Ascending aorta (tissue), 2 donors: ENCODE measurements around the gene LCP2. TPM values are rescaled to one million over a fixed set of nuclear protein-coding genes. Genes with fewer than 3 reads are reported as not detected.
A peak's percentile ranks its signal among the peaks of the same experiment; 100 is the strongest.

Experiments used
- DNase-seq, 2 donors: peaks; one replicate each; pipeline ENCODE4 v3.0.0-alpha.2; 2019; ENCODE audit warnings: low spot score in 2 of 2
- H3K27ac ChIP-seq, 2 donors: fragments of 200-600 bp; sonication (generic); one replicate each; pipeline ENCODE4 v1.5.1; 2016 to 2017; ENCODE audit warnings: mild to moderate bottlenecking in 1 of 2
- H3K27me3 ChIP-seq: fragments of 200-600 bp; sonication (generic); one replicate; pipeline ENCODE4 v1.5.1; 2017
- H3K36me3 ChIP-seq, 2 donors: fragments of 200-600 bp; sonication (generic); one replicate each; pipeline ENCODE4 v1.5.1; 2016
- H3K4me1 ChIP-seq, 2 donors: fragments of 200-600 bp; sonication (generic); one replicate each; pipeline ENCODE4 v1.5.1; 2016 to 2017; ENCODE audit warnings: mild to moderate bottlenecking in 1 of 2
- H3K4me3 ChIP-seq, 2 donors: fragments of 200-600 bp; sonication (generic); one replicate each; pipeline ENCODE4 v1.5.1; 2016 to 2017; ENCODE audit warnings: mild to moderate bottlenecking in 1 of 2
- H3K9me3 ChIP-seq, 2 donors: fragments of 200-600 bp; sonication (generic); one replicate each; pipeline ENCODE4 v1.5.1; 2016
- intact Hi-C: fragments of 100-400 bp; cut with DNase I; formaldehyde crosslinking; loops from one replicate; pipeline ENCODE4 v1.15.1; 2023
- total RNA-seq: library from RNA; depleted of rRNA; stranded (reverse); fragments of >200 nt; gene quantifications from one replicate; pipeline ENCODE4 v1.1.0, GENCODE V29; 2016
- TF ChIP-seq, protein P1 (sequence below), 3 experiments: fragments of 200-600 bp in 2 of 3; fragments of 450-650 bp in 1 of 3; sonication (generic) in 2 of 3; IDR thresholded peaks; one replicate each; pipeline ENCODE4 v1.5.1; 2016 to 2019; ENCODE audit warnings: antibody characterized with exemption in 3 of 3, mild to moderate bottlenecking in 1 of 3, moderate library complexity in 1 of 3

Gene LCP2
- 9.3 TPM for total RNA-seq

DNA sequence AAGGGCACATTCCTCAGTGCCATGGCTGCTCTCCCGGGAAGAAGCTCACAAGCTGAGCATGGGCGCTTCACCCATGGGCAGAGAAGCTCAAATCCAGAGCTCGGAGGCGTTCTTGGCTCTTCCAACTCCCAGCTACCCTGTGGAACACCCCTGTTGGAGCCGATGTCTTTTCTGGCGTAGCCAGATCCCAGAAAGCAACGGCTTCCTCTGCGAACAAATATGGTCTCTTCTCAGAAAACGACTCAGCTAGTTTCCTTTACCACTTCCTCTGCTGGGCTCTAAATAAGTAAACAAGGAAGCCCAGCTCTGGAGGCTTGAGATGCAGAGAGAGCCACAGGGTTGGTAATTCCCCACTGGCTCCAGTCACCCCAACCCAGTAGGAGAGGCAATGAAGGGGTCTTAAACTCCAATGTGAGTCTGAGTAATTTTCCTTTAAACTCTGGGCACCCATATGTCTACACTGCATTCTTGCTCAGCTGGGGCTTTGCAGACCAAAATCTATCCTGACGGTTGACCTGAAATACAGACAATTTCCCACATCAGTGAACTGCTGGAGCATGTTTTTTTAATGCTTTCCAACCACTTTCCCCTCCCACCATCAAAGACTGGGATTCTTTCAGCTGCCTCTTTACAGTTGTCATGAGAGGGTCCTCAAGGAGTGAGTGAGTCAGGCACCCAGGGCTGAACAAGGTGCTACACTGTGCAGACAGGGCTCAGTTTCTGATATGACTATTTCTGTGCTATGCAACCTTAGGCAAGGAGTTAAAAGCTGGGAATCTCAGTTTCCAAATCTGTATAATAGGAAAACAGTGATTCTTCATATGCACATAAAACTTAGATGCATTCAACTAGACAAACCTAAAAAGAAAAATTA, at the start of gene LCP2:
LCP2 (minus strand) TSS at position 189 of the 874 bp plus-strand sequence; CDS start at position 23, 166 bp downstream.
- intact Hi-C loops: no loop called here
- H3K4me3 ChIP-seq: peak within 1 kb of the TSS; percentile 25 to 56
- peak within 1 kb of the TSS in 1 of 2 donors; percentile 65 for H3K27ac ChIP-seq
- H3K9me3 ChIP-seq: no peaks in the 10 kb centered on the region
- no peaks in the 10 kb centered on the region for H3K36me3 ChIP-seq
- TF ChIP-seq, protein P1, sequence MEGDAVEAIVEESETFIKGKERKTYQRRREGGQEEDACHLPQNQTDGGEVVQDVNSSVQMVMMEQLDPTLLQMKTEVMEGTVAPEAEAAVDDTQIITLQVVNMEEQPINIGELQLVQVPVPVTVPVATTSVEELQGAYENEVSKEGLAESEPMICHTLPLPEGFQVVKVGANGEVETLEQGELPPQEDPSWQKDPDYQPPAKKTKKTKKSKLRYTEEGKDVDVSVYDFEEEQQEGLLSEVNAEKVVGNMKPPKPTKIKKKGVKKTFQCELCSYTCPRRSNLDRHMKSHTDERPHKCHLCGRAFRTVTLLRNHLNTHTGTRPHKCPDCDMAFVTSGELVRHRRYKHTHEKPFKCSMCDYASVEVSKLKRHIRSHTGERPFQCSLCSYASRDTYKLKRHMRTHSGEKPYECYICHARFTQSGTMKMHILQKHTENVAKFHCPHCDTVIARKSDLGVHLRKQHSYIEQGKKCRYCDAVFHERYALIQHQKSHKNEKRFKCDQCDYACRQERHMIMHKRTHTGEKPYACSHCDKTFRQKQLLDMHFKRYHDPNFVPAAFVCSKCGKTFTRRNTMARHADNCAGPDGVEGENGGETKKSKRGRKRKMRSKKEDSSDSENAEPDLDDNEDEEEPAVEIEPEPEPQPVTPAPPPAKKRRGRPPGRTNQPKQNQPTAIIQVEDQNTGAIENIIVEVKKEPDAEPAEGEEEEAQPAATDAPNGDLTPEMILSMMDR (IDR thresholded peaks at IDR 0.05): no peak
- DNase-seq: peak in 1 of 2 donors; percentile 62
- H3K4me1 ChIP-seq: peaks cover 0 to 3% of the 10 kb centered on the region in 2 donors
- no peaks in the 10 kb centered on the region for H3K27me3 ChIP-seq

DNA sequence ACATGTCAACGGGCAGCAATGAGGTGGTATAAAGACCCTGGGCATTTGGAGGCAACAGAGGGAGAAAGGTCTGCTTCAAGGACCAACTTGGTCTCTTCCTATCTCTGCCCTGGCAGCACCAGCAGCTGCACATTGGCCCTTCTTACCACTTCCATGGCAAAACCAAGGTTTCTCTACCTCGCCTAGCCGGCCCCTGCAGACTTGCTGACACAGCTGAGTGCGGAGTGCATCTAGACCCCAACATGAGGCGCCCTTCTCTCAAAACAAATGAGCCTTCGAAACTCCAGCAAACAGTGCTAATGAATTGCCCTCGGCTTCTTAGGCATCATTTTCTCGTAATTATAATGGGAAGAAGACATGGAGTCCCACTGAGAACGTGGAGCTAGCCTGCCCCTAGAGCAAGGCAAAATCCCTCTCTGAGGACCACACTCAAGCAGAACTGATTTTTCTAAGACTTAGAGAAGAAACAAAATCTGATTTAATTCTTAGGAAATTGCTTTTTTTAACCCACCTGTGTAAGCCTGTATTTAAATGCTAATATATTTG, 49.5 kb upstream of the LCP2 start:
- Histone ChIP-seq H3K36me3 (no peaks in the 10 kb centered on the region), H3K4me1 (no peaks in the 10 kb centered on the region), H3K27ac (no peak overlapping the region), H3K27me3 (no peaks in the 10 kb centered on the region), H3K4me3 (no peak overlapping the region), H3K9me3 (no peaks in the 10 kb centered on the region)
- TF ChIP-seq, protein P1 (IDR thresholded peaks at IDR 0.05): no peak
- no peak for DNase-seq
- intact Hi-C loops: loop anchor here (5.0 kb wide), 1 partner anchor 80 kb away; no protein-coding TSS in a partner anchor

DNA sequence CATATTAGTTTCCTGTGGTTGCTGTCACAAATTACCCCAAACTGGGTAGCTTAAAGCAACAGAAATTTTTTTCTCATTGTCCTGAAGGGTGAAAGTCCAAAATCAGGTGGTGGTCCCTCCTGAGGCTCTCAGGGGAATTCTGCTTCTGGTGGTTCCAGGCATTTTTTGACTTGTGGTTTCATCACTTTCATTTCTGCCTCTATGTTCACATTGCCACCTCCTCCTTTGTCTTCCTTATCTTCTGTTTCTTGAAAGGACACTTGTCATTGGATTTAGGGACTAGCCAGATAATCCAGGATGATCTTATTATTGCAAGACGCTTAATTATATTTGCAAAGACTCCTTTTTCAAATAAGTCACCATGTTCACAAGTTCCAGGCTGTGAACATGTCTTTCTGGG, 48.4 kb upstream of the LCP2 start:
- H3K4me1 ChIP-seq: no peaks in the 10 kb centered on the region
- no peaks in the 10 kb centered on the region for H3K9me3 ChIP-seq
- no peaks in the 10 kb centered on the region for H3K27me3 ChIP-seq
- DNase-seq: no peak
- H3K27ac ChIP-seq: no peak overlapping the region
- no peaks in the 10 kb centered on the region for H3K36me3 ChIP-seq
- intact Hi-C loops: loop anchor here (5.0 kb wide), 1 partner anchor 79 kb away; no protein-coding TSS in a partner anchor
- no peak overlapping the region for H3K4me3 ChIP-seq
- TF ChIP-seq, protein P1 (IDR thresholded peaks at IDR 0.05): no peak

DNA sequence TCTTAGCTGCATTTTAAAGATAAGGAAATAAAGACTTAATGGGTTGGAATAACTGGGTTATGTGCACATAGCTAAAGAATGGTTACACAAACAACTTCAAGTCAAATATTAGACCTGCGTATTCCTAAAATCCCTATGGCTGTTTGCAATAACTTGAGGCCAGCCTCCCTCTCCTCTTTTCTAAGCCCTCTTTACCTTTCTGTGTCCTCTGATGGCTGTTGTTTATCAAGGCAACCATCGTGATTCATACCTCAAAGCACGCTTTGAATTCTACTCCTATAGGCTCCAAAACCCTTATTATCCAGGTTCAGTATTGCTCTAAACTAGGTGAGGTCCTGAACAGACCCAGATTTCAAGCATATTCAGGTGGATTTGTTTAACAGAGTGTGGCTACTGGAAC, 45.6 kb upstream of the LCP2 start:
- Histone ChIP-seq H3K27ac (no peak overlapping the region), H3K4me1 (no peaks in the 10 kb centered on the region), H3K27me3 (no peaks in the 10 kb centered on the region), H3K4me3 (no peak overlapping the region), H3K36me3 (no peaks in the 10 kb centered on the region), H3K9me3 (no peaks in the 10 kb centered on the region)
- peak in 1 of 2 donors; percentile 7 for DNase-seq
- TF ChIP-seq, protein P1 (IDR thresholded peaks at IDR 0.05): no peak
- intact Hi-C loops: no loop called here

DNA sequence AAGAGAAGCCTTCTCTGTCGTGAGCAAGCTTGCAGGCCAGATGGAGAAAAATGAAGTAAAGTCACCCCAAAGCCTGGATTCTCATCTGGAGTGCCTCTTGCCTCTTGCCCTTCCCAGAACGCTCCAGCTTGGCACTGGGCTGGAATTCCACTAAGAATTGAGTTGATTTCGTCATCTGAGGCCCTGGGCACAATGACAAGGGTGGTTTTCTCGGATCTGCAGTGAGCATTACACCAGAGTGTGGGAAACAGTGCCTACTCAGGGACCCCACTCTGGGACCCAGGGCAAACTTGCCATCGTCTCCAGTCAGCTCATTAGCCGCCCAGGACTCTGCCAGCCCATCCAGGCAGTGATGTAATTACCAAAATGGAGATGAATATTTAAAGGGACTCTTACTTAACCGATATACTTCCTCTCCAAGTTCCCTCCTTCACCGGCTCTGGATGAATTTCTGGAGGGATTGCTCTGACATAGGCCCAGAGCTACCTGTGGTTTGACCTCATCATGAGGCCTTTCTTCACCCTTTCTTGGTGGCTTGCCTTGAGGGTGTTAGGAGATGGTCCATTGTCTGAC, 44.7 kb upstream of the LCP2 start:
- Histone ChIP-seq H3K4me3 (no peak overlapping the region), H3K27ac (no peak overlapping the region), H3K4me1 (no peaks in the 10 kb centered on the region), H3K27me3 (no peaks in the 10 kb centered on the region), H3K9me3 (no peaks in the 10 kb centered on the region), H3K36me3 (no peaks in the 10 kb centered on the region)
- TF ChIP-seq, protein P1 (IDR thresholded peaks at IDR 0.05): no peak
- DNase-seq: no peak
- intact Hi-C loops: no loop called here
